Prostate gland (tissue), 2 donors: Measurements from ENCODE around the gene MUC13. TPM values are rescaled to one million over a fixed set of nuclear protein-coding genes. Genes with fewer than 3 reads are reported as not detected.

Experiments
- DNase-seq: peaks from one replicate; pipeline ENCODE4 v3.0.0-alpha.2; 2019; ENCODE audit warnings: low spot score
- H3K27ac ChIP-seq, 2 donors: fragments of 200-600 bp; sonication (generic); 2 replicates each; pipeline ENCODE4 v1.5.1; 2017 to 2019
- H3K27me3 ChIP-seq: fragments of 200-600 bp; sonication (generic); replicated peaks from 2 replicates; pipeline ENCODE4 v1.5.1; 2019; ENCODE audit not compliant: insufficient read depth
- H3K36me3 ChIP-seq, 2 donors: fragments of 200-600 bp; sonication (generic); 1 replicate in 1 of 2; 2 replicates in 1 of 2; pipeline versions ENCODE4 v1.5.1 to v1.8.1; 2017 to 2019
- H3K4me1 ChIP-seq: fragments of 200-600 bp; sonication (generic); replicated peaks from 2 replicates; pipeline ENCODE4 v1.5.1; 2019
- H3K4me3 ChIP-seq, 2 donors: fragments of 200-600 bp; sonication (generic); 2 replicates each; pipeline ENCODE4 v1.5.1; 2017 to 2019
- H3K9me3 ChIP-seq: fragments of 200-600 bp; sonication (generic); 2 replicates; pipeline ENCODE4 v1.5.1; 2017
- POLR2A ChIP-seq: fragments of 450-650 bp; IDR thresholded peaks from one replicate; pipeline ENCODE4 v1.6.1; 2016; ENCODE audit warnings: antibody characterized with exemption, mild to moderate bottlenecking
- POLR2AphosphoS5 ChIP-seq: sonication (generic); formaldehyde crosslinking; IDR thresholded peaks from one replicate; pipeline ENCODE4 v1.6.1; 2017; ENCODE audit warnings: antibody characterized with exemption
- WGBS: methylation state at CpG from one replicate; pipeline ENCODE4 v1.1.5; 2018; 5-methylcytosine and 5-hydroxymethylcytosine counted together
- intact Hi-C: fragments of 100-400 bp; cut with DNase I; formaldehyde crosslinking; loops from one replicate; pipeline ENCODE4 v1.14.2; 2022
- total RNA-seq, 2 donors: library from RNA; depleted of rRNA; stranded (reverse); fragments of >200 nt; gene quantifications; one replicate each; pipeline ENCODE4 v1.1.0, GENCODE V29; 2016
- TF ChIP-seq, protein P1 (sequence below), 4 experiments: fragments of 200-600 bp in 2 of 4; fragments of 450-650 bp in 2 of 4; sonication (generic) in 2 of 4; IDR thresholded peaks; 1 replicate in 3 of 4; 2 replicates in 1 of 4; pipeline ENCODE4 v1.5.1; 2016 to 2019; ENCODE audit warnings: antibody characterized with exemption in 4 of 4, mild to moderate bottlenecking in 2 of 4, moderate library complexity in 2 of 4

MUC13 gene
- total RNA-seq, 2 donors from 2014 or later, result 1.3 to 1.5 TPM

DNA sequence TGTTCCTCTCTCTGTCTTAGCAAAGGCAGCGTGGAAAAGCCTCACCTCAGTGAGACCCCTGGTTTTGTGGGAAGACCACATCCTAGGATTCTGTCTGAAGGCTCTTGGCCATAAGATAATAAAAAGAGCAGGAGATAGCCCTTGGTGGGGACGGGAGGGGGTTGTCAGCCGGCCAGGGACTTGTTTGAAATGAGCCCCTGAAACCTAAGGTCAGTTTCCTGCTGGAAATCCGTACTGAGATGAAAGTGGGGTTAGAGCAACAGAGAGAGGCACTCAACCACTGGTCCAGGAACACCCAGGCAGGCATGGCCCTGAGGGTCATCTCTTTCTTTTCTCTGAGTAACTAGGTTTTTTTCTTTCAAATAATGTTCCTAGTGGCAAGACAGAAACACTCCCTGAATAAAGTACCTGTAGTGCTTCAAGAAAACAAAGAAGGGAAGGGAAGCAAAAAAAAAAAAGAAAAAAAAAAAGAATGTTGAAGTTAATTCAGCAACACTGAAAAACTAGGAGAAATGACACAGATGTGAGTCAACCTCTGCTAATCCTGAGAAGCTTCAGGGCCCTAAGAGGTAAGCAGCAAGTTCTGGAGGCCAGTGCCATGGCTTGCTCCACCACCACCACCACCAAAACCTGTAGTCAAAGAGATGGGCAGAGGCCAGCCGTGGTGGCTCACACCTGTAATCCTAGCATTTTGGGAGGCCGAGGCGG lies 50.6 kb downstream of the MUC13 start:
- no peak for DNase-seq
- WGBS, result 78% methylated on average over 7 of the region's 7 CpGs
- Histone ChIP-seq H3K9me3 (no peaks in the 10 kb centered on the region), H3K27me3 (no peaks in the 10 kb centered on the region), H3K4me3 (no peak overlapping the region), H3K27ac (no peak overlapping the region), H3K36me3 (no peaks in the 10 kb centered on the region), H3K4me1 (peaks cover 6% of the 10 kb centered on the region)
- intact Hi-C loops, result no loop called here
- TF ChIP-seq POLR2A, result no peak
- TF ChIP-seq, protein P1, sequence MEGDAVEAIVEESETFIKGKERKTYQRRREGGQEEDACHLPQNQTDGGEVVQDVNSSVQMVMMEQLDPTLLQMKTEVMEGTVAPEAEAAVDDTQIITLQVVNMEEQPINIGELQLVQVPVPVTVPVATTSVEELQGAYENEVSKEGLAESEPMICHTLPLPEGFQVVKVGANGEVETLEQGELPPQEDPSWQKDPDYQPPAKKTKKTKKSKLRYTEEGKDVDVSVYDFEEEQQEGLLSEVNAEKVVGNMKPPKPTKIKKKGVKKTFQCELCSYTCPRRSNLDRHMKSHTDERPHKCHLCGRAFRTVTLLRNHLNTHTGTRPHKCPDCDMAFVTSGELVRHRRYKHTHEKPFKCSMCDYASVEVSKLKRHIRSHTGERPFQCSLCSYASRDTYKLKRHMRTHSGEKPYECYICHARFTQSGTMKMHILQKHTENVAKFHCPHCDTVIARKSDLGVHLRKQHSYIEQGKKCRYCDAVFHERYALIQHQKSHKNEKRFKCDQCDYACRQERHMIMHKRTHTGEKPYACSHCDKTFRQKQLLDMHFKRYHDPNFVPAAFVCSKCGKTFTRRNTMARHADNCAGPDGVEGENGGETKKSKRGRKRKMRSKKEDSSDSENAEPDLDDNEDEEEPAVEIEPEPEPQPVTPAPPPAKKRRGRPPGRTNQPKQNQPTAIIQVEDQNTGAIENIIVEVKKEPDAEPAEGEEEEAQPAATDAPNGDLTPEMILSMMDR (IDR thresholded peaks at IDR 0.05), result no peak
- no peak for TF ChIP-seq POLR2AphosphoS5

DNA sequence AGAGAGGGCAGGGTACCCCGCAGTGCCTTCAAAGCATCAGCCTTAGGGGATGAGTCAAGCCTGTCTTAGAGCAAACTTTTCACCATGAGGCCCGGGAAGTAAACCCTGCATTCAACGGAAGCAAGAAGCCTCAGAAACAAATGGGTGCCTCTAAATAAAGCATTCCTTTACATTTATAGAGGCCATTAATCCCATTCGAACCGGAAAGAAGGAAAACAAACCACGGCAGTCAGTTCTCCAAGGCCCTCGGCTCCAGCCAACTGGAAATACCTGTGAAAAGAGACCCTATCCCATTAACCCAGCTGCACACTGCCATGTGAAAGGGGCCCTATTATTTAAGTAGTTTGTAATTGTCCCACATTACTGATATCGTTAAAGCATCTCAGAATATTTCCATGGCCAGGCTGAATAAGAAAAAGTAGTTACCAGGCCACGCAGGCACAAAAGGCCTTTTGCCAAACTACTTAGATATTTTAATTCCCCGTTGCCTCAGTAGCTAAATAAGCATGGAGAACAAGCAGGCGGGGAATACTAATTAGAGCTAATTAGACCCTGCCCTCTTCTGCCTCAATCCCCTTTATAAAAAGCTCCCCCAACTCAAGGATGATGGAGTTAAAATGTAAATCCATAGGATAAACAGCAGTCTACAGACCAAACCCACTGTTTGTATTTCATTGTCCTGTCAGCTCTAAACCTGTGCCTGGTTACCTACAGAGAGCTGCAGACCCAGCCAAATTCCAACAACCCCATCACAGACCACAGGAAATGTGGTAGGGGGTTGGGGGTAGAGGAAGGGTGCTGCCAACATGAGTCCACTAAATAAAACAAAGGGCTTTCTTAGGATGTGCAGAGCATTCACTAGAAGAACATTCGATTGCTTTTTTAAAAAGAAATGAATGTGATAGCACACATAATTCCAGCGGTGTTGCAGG lies 51.5 kb downstream of the MUC13 start:
- peak overlapping the region in 1 of 2 donors; percentile 25 for H3K27ac ChIP-seq
- TF ChIP-seq POLR2AphosphoS5 (no peak), POLR2A (no peak)
- TF ChIP-seq, protein P1 (IDR thresholded peaks at IDR 0.05), result no peak
- DNase-seq, result no peak
- peaks cover 6% of the 10 kb centered on the region for H3K4me1 ChIP-seq
- no peaks in the 10 kb centered on the region for H3K27me3 ChIP-seq
- H3K9me3 ChIP-seq, result no peaks in the 10 kb centered on the region
- H3K36me3 ChIP-seq, result no peaks in the 10 kb centered on the region
- no peak overlapping the region for H3K4me3 ChIP-seq
- intact Hi-C loops, result no loop called here
- WGBS, result 62% methylated on average over 13 of the region's 13 CpGs

DNA sequence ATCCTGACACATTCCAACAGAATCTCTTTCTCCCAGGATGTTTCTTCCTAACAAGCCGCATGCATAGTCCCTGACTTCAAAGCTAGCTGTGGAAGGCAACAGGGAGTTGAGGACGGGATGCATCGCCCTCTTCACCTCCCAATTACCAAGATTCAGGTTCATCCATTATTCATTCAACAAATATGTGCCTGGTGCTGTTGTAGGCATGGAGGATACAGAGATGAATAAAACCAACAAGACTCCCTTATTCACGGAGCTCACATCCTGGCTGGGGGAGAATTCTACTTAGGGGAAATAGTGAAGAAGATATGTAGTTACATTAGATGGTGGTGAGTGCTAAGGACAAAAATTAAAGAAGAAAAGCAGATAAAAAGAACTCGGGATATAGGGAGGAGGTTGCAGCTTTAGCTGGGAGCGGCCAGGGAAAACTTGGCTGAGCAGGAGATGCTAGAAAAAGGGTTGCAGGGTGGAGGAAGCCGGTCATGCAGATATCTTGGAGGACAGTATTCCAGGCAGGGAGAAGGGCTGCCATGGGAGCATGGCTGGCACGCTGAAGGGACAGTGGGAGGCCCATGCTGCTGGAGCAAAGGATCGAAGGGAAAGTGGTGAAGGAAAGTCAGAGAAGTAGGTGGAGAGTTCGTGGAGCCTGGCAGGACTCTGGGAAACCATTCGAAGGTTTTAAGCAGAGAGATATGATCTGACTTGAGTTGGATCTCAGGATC lies 52.4 kb downstream of the MUC13 start:
- H3K9me3 ChIP-seq, result no peaks in the 10 kb centered on the region
- DNase-seq, result no peak
- H3K4me3 ChIP-seq, result no peak overlapping the region
- H3K36me3 ChIP-seq, result no peaks in the 10 kb centered on the region
- H3K27me3 ChIP-seq, result no peaks in the 10 kb centered on the region
- intact Hi-C loops, result no loop called here
- WGBS, result 74% methylated on average over 11 of the region's 11 CpGs
- H3K4me1 ChIP-seq, result peaks cover 6% of the 10 kb centered on the region
- peak overlapping the region in 1 of 2 donors; percentile 25 for H3K27ac ChIP-seq
- TF ChIP-seq, protein P1 (IDR thresholded peaks at IDR 0.05), result no peak
- TF ChIP-seq POLR2AphosphoS5 (no peak), POLR2A (no peak)

DNA sequence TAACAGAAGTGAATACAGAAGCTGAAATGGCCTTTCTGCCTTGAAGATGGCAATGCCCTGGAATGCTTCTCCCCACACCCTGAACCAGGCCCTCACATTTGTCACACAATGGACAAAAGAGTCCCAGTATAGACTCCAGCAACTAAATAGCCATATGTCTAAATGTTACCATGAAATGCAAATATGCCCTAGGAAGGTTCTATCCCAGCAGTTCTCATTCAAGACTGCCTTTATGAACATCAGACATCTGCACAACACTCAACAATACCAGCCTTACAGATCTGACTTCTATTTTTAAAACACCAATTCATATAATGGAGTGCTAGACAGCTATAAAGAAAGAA lies 55.2 kb downstream of the MUC13 start:
- Histone ChIP-seq H3K9me3 (no peaks in the 10 kb centered on the region), H3K27me3 (no peaks in the 10 kb centered on the region), H3K4me3 (no peak overlapping the region), H3K36me3 (no peaks in the 10 kb centered on the region), H3K27ac (peak overlapping the region; percentile 44 to 51), H3K4me1 (peaks cover 6% of the 10 kb centered on the region)
- DNase-seq, result no peak
- TF ChIP-seq, protein P1 (IDR thresholded peaks at IDR 0.05), result no peak
- TF ChIP-seq POLR2AphosphoS5 (no peak), POLR2A (no peak)
- intact Hi-C loops, result loop anchor here (5.0 kb wide), 1 partner anchor 42 kb away; no protein-coding TSS in a partner anchor
